GM12875 (cell line): ENCODE results near the gene TXNL4A.

Experiments used
- H3K4me3 ChIP-seq: one replicate; pipeline ENCODE4 v1.5.1; 2011; ENCODE audit warnings: low read depth, low read length, control low read depth
- CTCF ChIP-seq: IDR thresholded peaks from 2 replicates; pipeline ENCODE4 v1.5.1; 2011; ENCODE audit warnings: low read depth, mild to moderate bottlenecking, control low read depth, inconsistent platforms, low read length, moderate library complexity, borderline replicate concordance; ENCODE audit not compliant: insufficient read depth

TXNL4A gene

GRCh38 chr18:79988451-79989194, at the start of gene TXNL4A:
Gene TXNL4A, minus strand, starts transcription at chr18:79988563. Its CDS starts 171 bp downstream, at chr18:79988392.
- TF ChIP-seq CTCF = no peak
- peak within 1 kb of the TSS; percentile 87 for H3K4me3 ChIP-seq

- TF ChIP-seq CTCF = no peak
- H3K4me3 ChIP-seq = no peak overlapping the region
Observed at GRCh38 chr18:80037300-80037699, 48.9 kb upstream of the TXNL4A start.

- H3K4me3 ChIP-seq = no peak overlapping the region
- no peak for TF ChIP-seq CTCF
Observed at GRCh38 chr18:80035997-80036396, 47.6 kb upstream of the TXNL4A start.

- no peak for TF ChIP-seq CTCF
- H3K4me3 ChIP-seq = peak overlapping the region; percentile 73
Observed at GRCh38 chr18:80034852-80035406, 46.6 kb upstream of the TXNL4A start.

GRCh38 chr18:80034068-80034851, 45.9 kb upstream of the TXNL4A start, which contains the start of gene RBFA:
Gene RBFA, plus strand, starts transcription at chr18:80034434. Its CDS starts 62 bp downstream, at chr18:80034496.
- peak within 1 kb of the TSS; percentile 73 for H3K4me3 ChIP-seq
- TF ChIP-seq CTCF = peak; percentile 32; the same call in 1 of the 2 replicates

GRCh38 chr18:80033181-80034067, 45.1 kb upstream of the TXNL4A start:
- no peak for TF ChIP-seq CTCF
- peak overlapping the region; percentile 66 for H3K4me3 ChIP-seq
